ENCODE results near the gene CCDC85C. TPM values are rescaled to one million over a fixed set of nuclear protein-coding genes. Genes with fewer than 3 reads are reported as not detected.

Gene CCDC85C
- total and polyA plus RNA-seq, 10 of the 15 experiments (the other 5 are each of a cell fraction or from before 2014, with no cell fraction given): 0.03 to 3.6 (median 1.1) TPM

- TF ChIP-seq PKNOX1 (IDR thresholded peaks at IDR 0.05): no peak
- TF ChIP-seq SMAD5 (IDR thresholded peaks at IDR 0.05; ENCODE audit: low read depth): no peak
- no peak for TF ChIP-seq SREBF2 (IDR thresholded peaks at IDR 0.05; ENCODE audit: low read length)
- TF ChIP-seq TBL1XR1 (IDR thresholded peaks at IDR 0.05; ENCODE audit: low read depth, low read length): no peak
- no peak for TF ChIP-seq ZNF622 (IDR thresholded peaks at IDR 0.05)
- TF ChIP-seq ELK1 (IDR thresholded peaks at IDR 0.05; ENCODE audit: low read depth, low read length): no peak
- TF ChIP-seq YBX1 (IDR thresholded peaks at IDR 0.05): no peak
- TF ChIP-seq SMARCA5 (IDR thresholded peaks at IDR 0.05): no peak
- no peak for TF ChIP-seq RELA (IDR thresholded peaks at IDR 0.05; ENCODE audit: borderline replicate concordance, partially characterized antibody)
- no peak for TF ChIP-seq NFXL1 (IDR thresholded peaks at IDR 0.05; ENCODE audit: borderline replicate concordance)
- no peak for TF ChIP-seq NFIC (IDR thresholded peaks at IDR 0.05; ENCODE audit: low read depth, low read length)
- TF ChIP-seq RAD21 (IDR thresholded peaks at IDR 0.05; ENCODE audit: insufficient read depth, low read depth, low read length): no peak
- no peak for TF ChIP-seq POU2F2 (IDR thresholded peaks at IDR 0.05; ENCODE audit: borderline replicate concordance, low read depth, low read length)
Measured at GRCh38 chr14:99637624-99638023, 33.6 kb upstream of the CCDC85C start (continued).

GRCh38 chr14:99636487-99636886 is 32.5 kb upstream of the CCDC85C start:
- no peak overlapping the region for H3K4me3 ChIP-seq
- ChIA-PET SMC1A (ENCODE audit: uncharacterized antibody, unreplicated experiment) (no interaction called here), POLR2A (no interaction called here), RAD21 (ENCODE audit: unreplicated experiment) (no interaction called here), CTCF (no interaction called here)
- peaks cover 0 to 1% of the 10 kb centered on the region in 2 experiments; a peak in 1 of 4 replicates for H3K27me3 ChIP-seq (replicated peaks in 1 of 2; ENCODE audit: control insufficient read depth in 2 of 2, insufficient read depth in 2 of 2, low read length in 1 of 2)
- H3K4me2 ChIP-seq (ENCODE audit: control insufficient read depth, insufficient read depth): no peak overlapping the region
- no peak overlapping the region for H3K9ac ChIP-seq (ENCODE audit: control insufficient read depth, insufficient read depth, low read length)
- ATAC-seq: no peak
- no peaks in the 10 kb centered on the region for H3K36me3 ChIP-seq (ENCODE audit: control insufficient read depth in 2 of 2, insufficient read depth in 2 of 2, low read length in 1 of 2)
- no peak for FAIRE-seq
- no peaks in the 10 kb centered on the region for H3K79me2 ChIP-seq (ENCODE audit: control insufficient read depth, insufficient read depth, low read length)
- no peaks in the 10 kb centered on the region for H3K4me1 ChIP-seq (ENCODE audit: control insufficient read depth, insufficient read depth, low read length)
- no peaks in the 10 kb centered on the region for H3K9me3 ChIP-seq (replicated peaks; ENCODE audit: control insufficient read depth, insufficient read depth, low read length)
- 0% methylated on average over 5 of the region's 5 CpGs for WGBS (ENCODE audit: insufficient coverage, insufficient replicate concordance, low lambda C conversion rate, missing lambda C conversion rate)
- DNase-seq (ENCODE audit: low read depth, low spot score): no peak
- no peak overlapping the region for H2AFZ ChIP-seq (ENCODE audit: control insufficient read depth, low read depth, low read length)
- in situ Hi-C loops (cut with MboI) (no loop called here), intact Hi-C loops (cut with micrococcal nuclease; ENCODE audit: unreplicated experiment) (no loop called here)
- no peaks in the 10 kb centered on the region for H4K20me1 ChIP-seq (ENCODE audit: control insufficient read depth, insufficient read depth)
- BruUV-seq (replicated peaks): no TSS peak
- no peak overlapping the region for H3K27ac ChIP-seq (ENCODE audit: control insufficient read depth, insufficient read depth)
- no peak for TF ChIP-seq BCL3 (IDR thresholded peaks at IDR 0.05; ENCODE audit: borderline replicate concordance, insufficient read depth, low read depth, low read length, poor library complexity, severe bottlenecking)
- no peak for TF ChIP-seq IRF4 (IDR thresholded peaks at IDR 0.05; ENCODE audit: low read depth, low read length)
- TF ChIP-seq ZNF622 (IDR thresholded peaks at IDR 0.05): no peak
- TF ChIP-seq RFX5 (IDR thresholded peaks at IDR 0.05; ENCODE audit: low read depth, low read length): no peak
- TF ChIP-seq USF1 (IDR thresholded peaks at IDR 0.05; ENCODE audit: borderline replicate concordance, extremely low read length, insufficient read depth, low read depth, low read length): no peak
- TF ChIP-seq SUZ12 (IDR thresholded peaks at IDR 0.05; ENCODE audit: unreplicated experiment): no peak
- TF ChIP-seq MYC (IDR thresholded peaks at IDR 0.05; ENCODE audit: insufficient read depth, insufficient read length, insufficient replicate concordance, low read length, severe bottlenecking): no peak
- no peak for TF ChIP-seq EZH2 (IDR thresholded peaks at IDR 0.05; ENCODE audit: borderline replicate concordance, control insufficient read depth, low read depth, low read length)
- no peak for TF ChIP-seq HDAC2 (IDR thresholded peaks at IDR 0.05)

Measured in GM12878 (cell line).